Dermis blood vessel endothelial cell (primary cell): ENCODE measurements around the gene KTN1. TPM values are rescaled to one million over a fixed set of nuclear protein-coding genes. Genes with fewer than 3 reads are reported as not detected.

ENCODE experiments used
- DNase-seq: peaks from one replicate; pipeline ENCODE4 v3.0.0; 2010
- total RNA-seq: library from RNA; depleted of rRNA; stranded (reverse); fragments of >200 nt; gene quantifications from 2 replicates; pipeline ENCODE4 v1.2.3, GENCODE V29; 2014

The KTN1 gene, protein sequence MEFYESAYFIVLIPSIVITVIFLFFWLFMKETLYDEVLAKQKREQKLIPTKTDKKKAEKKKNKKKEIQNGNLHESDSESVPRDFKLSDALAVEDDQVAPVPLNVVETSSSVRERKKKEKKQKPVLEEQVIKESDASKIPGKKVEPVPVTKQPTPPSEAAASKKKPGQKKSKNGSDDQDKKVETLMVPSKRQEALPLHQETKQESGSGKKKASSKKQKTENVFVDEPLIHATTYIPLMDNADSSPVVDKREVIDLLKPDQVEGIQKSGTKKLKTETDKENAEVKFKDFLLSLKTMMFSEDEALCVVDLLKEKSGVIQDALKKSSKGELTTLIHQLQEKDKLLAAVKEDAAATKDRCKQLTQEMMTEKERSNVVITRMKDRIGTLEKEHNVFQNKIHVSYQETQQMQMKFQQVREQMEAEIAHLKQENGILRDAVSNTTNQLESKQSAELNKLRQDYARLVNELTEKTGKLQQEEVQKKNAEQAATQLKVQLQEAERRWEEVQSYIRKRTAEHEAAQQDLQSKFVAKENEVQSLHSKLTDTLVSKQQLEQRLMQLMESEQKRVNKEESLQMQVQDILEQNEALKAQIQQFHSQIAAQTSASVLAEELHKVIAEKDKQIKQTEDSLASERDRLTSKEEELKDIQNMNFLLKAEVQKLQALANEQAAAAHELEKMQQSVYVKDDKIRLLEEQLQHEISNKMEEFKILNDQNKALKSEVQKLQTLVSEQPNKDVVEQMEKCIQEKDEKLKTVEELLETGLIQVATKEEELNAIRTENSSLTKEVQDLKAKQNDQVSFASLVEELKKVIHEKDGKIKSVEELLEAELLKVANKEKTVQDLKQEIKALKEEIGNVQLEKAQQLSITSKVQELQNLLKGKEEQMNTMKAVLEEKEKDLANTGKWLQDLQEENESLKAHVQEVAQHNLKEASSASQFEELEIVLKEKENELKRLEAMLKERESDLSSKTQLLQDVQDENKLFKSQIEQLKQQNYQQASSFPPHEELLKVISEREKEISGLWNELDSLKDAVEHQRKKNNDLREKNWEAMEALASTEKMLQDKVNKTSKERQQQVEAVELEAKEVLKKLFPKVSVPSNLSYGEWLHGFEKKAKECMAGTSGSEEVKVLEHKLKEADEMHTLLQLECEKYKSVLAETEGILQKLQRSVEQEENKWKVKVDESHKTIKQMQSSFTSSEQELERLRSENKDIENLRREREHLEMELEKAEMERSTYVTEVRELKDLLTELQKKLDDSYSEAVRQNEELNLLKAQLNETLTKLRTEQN (N-terminal part only)
- 193 and 339 TPM in 2 replicates for total RNA-seq

DNA sequence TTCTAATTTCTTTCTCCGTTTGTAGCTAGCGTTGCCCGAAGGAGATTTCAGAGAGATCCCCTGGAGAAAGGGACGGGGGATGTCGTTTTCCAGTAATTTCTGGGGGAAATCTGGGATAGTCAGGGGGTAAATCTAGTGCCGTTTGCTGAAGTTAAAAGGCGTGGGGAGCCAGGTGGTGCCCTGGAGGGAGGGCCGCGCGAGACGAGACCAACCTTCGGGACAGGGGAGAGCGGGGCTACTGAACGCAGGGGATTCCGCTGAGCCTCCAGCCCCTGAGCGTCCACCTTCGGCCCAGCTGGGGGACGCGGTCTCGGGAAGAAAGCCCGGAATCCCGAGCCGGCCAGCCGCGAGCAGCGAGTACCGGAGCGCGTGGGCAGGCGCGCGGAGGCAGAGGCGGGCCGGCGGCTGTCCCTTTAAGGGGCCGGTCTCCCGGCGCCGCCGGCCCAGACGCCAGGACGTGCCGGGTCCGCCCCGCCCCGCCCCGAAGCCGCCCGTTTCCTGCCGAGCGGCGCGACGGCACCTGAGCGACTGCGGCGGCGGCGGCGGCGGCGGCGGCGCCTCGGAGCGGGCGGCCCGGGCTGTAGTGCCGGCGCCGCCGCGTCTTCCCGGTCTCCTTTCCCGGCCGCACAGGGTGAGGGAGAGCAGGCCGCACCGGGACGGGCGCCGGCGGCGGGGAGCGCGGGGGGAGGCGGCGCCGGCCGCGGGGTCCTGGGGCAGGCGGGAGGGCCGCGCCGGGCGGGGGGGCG lies at the start of gene KTN1:
Gene KTN1, plus strand, starts transcription at position 484 of the 746 bp plus-strand sequence. CDS start 31,842 bp downstream, outside the sequence.
- peak; percentile 87 for DNase-seq

DNA sequence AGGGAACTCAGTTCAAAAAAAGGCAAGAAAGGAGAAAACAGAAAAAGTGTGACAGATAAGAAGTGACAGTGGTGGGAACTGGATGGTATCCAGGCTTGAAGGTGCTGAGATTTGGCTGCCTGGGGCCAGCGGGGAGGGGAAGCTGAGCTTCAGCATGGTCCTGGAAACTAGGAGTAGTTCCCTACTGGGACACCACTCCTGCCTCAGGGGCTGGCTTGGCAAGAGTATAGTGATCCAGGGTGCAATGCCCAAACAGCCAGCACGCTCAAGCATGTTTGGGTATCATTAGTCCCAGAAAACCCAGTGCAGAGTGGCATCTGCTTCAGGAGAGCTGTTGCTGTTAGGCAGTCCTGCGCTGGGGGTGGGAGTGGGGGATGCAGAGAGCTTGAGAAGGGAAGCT lies 49.5 kb upstream of the KTN1 start:
- DNase-seq, result no peak

DNA sequence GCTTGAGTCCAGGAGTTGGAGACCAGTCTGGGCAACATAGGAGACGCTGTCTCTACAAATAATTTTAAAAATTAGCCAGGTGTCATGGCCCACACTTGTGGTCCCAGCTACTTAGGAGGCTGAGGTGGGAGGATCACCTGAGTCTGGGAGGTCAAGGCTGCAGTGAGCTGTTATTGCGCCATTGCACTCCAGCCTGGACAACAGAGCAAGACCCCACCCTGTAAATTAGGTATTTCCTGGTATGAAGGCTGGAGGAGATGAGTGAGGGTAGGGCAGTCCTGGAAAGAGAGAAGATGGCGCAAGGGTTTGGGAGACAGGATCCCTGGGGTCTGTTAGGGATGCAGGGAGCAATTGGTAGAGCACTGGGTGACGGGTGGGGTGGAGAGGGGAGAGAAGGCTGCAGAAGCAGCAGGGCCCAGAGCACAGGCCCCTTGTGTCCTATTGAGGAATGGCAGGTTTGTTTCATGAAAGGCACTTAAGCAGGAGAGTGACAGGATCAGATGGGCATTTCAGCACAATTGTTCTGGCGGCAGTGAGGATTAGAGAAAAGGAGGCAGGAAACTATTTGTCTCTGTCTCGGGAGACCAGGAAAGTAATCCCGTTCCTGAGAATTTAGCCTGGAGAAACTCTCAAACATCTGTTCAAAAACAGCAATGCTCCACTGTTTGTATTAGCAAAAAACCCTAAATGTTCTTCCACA lies 47.2 kb upstream of the KTN1 start:
- no peak for DNase-seq

DNA sequence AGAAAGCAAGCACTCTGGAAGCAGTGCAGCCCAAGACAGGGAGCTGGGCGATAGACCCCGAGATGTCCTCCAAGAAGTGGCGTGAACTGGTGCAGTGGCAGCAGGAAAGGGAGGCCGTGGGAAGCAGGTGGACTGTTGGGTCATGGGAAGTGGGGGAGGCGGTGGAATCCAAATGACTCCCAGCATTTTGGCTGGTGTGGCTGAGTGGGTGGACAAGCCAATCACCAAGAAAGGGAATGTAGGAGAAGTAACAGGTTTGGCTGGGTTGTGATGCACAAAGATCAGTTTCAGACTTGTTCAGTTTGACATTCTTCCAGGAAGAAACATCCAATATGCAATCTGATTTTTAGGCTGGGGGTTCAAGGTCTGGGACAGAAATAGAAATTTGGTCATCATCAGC lies 46.0 kb upstream of the KTN1 start:
- DNase-seq, result no peak

DNA sequence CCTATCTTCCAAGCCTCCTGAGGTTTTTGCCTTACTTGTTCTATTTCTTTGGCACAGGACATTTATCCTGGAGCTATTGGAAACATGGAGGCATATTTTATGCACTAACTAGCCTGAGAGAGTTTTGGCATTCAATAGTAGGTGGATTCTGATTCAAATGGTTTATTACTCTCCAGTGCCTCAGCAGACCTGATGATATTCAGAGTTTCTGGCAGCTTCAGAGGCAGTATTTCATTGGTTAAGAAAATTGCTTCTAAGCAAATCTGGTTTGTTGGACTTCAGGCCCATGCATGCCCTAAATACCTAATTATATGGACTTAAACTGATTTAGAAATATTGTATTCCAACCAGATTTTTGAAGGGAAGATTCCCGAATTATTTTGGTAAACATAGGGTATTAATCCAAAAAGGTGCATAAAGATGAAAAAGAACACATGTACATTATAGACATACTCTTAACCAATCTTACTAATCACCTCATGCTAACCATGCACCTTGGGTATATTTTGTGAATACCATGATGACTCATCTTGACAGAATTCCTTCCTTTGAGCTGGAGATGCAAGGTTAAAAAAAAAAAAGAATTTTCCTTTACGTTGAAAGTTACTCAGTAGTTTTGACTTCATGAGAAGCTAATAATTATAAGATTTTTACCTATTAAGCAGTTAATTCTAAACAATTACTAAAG lies 44.3 kb upstream of the KTN1 start:
- peak; percentile 55 for DNase-seq

DNA sequence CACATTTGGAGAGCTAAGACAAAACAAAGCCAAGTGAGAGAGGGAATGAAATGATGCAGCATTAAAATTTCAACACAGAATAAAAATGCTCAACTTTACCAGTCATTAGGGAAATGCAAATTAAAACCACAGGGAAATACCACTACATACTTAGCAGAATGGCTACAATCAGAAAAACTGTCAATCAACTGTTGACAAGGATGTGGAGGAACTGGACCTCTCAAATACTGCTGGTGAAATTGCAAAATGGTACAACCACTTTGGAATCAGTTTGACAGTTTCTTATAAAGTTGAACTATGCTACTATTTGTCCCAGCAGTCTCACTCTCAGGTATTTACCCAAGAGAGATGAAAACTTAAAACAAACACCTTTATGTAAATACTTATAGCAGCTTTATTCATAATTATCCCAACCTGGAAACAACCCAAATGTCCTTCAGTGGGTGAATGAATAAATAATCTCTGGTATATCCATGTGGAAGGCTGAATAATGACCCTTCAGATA lies 43.8 kb upstream of the KTN1 start:
- DNase-seq, result no peak

DNA sequence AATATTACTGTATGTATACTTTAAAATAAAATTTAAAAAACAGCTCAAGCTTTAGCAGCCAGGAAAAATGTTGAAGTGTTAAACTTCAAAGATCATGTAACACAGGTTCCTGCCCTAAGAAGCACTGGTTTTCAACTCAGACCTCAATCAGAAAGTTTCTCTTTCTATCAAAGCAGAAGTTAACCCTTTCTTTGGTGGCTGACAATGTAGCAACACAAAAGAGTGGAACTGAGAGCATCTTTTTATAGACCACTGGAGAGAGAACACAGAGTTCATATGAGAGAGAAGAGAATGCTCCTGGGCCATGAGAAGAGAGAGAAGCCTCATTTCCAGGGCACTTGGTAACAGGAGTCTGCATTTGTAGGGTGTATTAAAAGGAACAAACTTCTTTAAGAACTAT lies 42.2 kb upstream of the KTN1 start:
- DNase-seq, result no peak

DNA sequence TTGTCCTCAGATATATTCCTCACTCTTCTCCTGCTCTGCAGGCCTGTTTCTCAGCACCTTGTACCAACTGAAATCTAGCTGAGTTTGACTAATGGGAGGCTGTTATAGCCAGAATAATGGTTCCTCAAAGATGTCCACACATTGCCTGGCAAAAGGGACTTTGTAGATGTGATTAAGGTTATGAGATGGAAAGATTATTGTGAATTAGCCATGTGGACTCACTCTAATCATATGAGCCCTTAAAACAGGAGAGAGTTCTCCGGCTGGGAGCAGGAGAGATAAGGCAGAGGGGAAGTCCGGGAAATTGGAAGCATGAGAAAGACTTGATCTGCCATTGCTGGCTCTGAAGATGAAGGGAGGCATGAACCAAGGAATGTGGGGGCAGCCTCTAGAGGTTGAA lies 40.0 kb upstream of the KTN1 start:
- DNase-seq, result no peak

DNA sequence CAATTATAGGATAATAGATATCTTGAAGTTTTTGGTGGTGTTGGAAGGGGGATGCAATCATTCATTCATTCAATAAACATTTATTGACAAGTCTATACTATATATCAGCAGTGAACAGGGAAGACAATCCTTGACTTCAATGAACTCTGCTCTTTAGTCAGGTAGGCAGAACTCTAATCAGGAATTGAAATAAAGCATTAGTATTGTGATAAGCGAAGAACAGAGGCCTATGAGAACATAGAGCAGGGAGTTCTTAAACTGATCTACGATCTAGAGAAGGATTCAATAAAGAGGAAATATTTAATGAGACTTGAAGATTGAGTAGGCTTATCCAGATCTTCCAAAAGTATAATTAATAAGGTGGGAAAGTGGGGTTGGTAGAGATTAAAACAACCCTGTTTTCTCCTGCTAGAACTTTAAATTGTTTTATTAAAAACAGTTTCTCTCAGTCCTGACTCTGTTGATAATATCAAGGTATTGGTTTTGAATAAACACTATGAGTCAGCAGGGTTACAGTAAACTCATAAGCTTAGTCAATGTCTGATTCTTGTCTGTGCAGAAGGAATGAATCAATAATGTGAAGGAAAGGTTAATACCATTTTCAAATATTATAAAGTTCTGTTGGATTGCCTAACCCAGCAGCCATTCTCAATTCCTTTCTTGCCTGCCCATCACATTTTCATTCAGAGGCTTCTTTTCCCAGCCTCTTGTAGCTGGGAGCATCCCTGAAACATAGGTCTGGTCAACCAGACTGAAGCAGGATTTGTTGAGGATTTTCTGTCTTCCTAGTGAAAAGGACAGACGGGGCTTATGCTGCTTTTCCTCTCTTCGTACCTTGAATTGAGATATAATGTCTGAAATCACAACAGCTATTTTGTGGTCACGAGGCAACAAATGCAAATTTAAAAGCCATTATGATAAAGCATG lies 38.9 kb upstream of the KTN1 start:
- DNase-seq, result no peak

DNA sequence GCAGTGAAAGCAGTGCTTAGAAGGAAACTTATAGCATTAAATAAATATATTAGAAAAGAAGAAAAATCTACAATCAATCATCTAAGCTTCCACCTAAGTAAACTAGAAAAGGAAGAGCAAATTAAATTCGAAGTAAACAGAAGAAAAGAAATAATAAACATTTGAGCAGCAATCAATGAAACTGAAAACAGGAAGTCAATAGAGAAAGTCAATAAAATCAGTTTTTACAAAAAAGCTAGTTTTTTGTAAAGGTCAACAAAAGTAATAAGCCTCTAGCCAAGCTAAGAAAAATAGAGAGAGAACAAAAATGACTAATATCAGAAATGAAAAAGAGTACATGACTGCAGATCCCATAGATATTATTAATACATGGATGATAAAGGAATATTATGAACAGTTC lies 34.2 kb upstream of the KTN1 start:
- no peak for DNase-seq

DNA sequence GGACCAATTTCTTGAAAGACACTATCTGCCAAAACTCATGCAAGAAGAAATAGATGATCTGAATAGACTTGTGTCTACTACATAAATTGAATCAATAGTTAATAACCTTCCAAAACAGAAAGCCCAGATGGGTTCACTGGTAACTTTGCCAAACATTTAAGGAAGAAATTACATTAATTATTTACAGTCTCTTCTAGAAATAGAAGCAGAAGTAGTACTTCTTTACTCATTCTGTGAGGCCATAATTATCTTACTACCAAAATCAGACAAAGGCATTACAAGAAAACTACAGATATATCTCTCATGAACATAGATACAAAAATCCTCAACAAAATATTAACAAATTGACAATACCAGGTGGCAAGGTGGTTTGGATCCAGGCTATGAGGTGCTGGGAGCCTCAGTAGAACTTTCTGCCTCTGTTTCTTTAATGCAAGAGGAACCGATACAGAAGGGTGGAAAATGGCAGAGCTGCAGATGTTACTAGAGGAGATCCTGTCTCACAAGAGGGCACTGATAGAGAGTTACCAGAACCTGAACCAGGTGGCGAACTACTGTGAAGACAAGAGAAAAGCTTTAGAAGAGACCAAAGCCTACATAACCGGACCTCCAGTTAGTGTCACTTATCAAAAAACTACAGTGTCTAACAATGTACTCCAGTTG lies 33.7 kb upstream of the KTN1 start:
- DNase-seq, result no peak

DNA sequence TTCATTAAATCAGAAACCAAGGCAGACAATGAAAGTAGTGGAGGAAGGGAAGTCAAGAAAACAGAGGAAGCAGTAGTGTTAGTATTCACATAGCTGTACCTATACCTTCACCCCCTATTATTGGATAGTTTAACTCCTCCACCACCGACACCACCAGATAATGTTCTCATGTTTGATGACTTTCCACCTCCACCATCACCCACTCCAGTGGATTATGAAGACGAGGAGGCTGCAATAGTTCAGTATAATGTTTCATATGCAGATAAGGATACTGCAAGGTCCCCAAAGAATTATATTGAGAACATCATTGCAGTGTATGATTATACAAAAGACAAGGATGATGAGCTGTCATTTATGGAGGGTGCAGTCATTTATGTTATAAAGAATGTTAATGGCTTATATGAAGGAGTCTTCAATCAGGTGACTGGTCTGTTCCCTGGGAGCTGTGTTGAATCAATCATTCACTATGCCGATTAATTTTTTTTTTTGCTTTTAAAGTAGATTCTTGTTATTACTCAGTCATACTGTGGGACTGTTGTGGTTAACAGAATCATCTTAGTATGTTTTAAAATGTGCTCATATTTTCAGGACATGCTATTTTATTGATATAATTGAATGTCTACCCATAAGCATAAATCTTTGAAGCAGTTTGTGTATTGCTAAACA lies 32.2 kb upstream of the KTN1 start:
- no peak for DNase-seq

DNA sequence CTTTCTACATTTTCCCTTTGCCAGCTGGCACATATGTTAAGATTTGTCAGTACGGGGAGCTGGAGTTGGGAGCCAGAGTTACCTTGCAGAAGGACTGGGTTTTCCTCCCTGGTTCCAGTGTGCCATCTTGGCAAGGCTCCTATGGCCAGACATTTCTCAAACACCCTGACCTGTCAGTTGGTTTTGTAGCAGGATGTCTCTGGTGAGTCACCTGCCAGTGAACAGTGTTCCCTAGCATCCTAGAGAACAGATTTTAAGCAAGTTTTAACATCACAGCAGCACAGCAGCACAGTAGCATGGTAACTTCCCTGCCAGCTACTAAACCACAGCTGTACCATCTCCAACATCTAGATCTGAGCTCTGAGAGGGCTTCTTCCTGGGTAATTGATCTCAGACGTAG lies 26.2 kb upstream of the KTN1 start:
- no peak for DNase-seq

DNA sequence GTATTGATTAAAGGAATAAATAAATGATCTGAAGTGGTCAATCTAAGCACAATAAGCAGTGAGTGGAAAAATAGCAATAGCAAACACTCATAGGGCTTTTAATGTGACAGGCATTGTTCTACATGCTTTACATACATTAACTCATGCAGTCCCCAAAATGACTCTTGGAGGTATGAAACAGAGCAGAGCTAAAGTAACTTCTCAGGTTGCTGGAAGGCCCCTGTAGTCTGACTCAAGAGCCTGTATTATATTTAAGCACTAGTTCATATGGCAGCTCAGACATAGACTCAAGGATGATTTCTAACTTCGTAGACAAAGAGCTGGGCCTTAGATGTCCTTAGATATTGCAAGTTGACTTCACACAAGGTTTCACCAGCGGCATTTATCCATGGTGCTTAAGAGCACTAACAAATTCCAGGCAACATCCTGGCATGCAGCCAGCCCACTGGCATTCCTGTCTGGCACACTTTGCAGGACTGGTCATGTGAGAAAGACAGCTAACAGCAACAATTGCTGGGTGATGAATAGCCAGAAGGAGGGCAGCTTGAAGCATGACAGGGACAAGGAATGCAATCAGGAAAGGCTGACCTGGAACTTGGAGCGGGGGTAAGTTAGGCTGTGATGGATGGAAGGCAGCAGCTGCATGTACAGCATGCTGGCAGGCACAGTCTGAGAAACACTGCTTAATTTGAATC lies 22.9 kb upstream of the KTN1 start:
- DNase-seq, result peak; percentile 93

DNA sequence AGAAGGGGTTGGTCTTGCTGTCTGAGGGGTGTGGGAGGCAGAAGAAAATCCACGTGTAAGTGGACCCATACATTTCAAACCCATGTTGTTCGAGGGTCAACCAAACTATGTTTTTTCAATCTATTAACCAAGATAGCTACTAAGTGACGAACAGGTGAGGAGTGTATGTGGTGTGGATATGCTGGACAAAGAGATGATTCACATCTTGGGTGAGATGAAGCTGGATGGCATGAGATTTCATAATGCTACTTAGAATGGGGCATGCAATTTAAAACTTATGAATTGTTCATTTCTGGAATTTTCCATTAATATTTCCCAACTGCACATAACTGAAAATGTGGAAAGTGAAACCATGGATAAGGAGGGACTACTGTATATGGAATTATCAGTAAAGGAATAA lies 17.9 kb upstream of the KTN1 start:
- DNase-seq, result no peak

DNA sequence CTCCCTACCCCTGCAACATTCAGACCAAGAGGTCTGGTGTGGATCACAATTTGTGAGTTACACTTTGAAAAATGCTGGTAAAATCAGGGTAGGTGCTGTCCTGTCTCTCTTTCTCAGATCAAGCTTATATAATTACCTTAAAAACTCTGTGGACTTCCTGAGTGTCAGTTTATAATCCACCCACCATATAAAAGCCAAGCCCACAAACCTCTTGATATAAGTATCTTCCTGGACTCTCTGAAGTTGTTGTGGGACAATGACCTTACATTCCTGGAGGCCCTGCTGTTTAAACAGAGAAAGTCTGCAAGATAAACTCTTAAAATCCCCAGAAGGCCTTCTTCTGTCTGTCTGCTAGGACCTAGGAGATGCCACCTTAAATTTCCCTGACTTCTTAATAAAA lies 11.4 kb upstream of the KTN1 start:
- no peak for DNase-seq

DNA sequence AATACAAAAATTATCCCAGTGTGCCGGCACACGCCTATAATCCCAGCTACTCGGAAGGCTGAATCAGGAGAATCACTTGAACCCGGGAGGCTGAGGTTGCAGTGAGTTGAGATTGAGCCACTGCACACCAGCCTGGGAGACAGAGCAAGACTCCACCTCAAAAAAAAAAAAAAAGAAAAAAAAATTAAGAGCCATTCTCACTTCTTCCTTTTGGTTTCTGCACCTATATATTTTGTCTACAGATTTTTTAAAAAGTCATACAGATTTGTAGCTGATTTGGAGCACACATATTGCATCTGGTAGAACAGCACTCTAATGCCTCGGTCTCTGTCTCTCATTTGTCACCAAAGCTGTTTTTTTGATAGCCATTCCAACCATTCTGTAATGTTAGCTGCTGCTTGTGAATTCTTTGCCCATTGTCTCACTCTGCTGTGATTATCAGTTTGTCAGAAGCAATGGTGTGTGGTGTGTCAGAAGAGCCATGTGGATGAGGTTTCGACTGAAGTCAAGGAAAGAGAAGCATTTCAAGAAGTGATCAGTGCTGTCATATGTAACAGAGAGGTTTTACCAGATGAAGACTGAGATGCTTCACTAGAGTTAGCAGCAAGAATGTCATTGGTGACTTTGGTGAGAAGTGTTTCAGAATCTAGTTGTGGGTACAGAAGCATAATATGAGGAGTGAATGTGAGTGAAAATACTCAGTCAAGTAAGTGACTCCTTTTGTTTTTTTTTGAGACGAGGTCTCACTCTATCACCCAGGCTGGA lies 8.7 kb upstream of the KTN1 start:
- no peak for DNase-seq
